K562 (cell line): ENCODE results near the gene ARHGEF6. TPM values are rescaled to one million over a fixed set of nuclear protein-coding genes. Genes with fewer than 3 reads are reported as not detected.

Source experiments
- ZKSCAN8 ChIP-seq: fragments of 200-800 bp; sonication (Bioruptor generic); IDR thresholded peaks from 2 replicates; pipeline ENCODE4 v1.6.1; 2016; ENCODE audit warnings: missing genetic modification characterization, missing compliant biosample characterization
- ZSCAN32 ChIP-seq: fragments of 450-650 bp; formaldehyde crosslinking; IDR thresholded peaks from 2 replicates; pipeline ENCODE4 v1.4.0; 2020; ENCODE audit warnings: mild to moderate bottlenecking, moderate library complexity
- polyA plus RNA-seq, 8 experiments: library from polyadenylated mRNA; depleted of rRNA in 4 of 8; stranded (reverse) in 5 of 8; unstranded in 3 of 8; fragments of >200 nt; fragmentation: Nextera tagmentation in 2 of 8; fragmentation: Illumina TruSeq in 1 of 8; extraction: Ambion mirVana in 2 of 8; extraction: Trizol in 1 of 8; gene quantifications; 2 replicates each; pipeline versions ENCODE4 v1.2.1 to v1.2.3, GENCODE V29; 2011 to 2014; ENCODE audit warnings: inconsistent platforms in 1 of 8, missing spikeins in 1 of 8
- total RNA-seq, 7 experiments: library from RNA; depleted of rRNA in 6 of 7; stranded (reverse); fragments of >200 nt in 6 of 7; fragmentation: Illumina TruSeq in 2 of 7; extraction: Trizol in 2 of 7; gene quantifications; 2 replicates each; pipeline versions ENCODE4 v1.2.1 to v1.2.3, GENCODE V29; 2011 to 2021; ENCODE audit warnings: low replicate concordance in 1 of 7
- TF ChIP-seq, protein P1 (sequence below): fragments of 200-800 bp; sonication (Bioruptor generic); IDR thresholded peaks from 2 replicates; pipeline ENCODE4 v1.6.1; 2016; ENCODE audit warnings: missing genetic modification characterization, missing compliant biosample characterization
- TF ChIP-seq, protein P2 (sequence below): IDR thresholded peaks from 3 replicates; pipeline ENCODE4 v1.6.1; 2011; ENCODE audit warnings: borderline replicate concordance, mild to moderate bottlenecking; ENCODE audit not compliant: insufficient read length, insufficient read depth

ARHGEF6 gene
- total and polyA plus RNA-seq, 9 of the 15 experiments (the other 6 are each of a cell fraction or from before 2014, with no cell fraction given): 2.9 to 22.1 (median 13.3) TPM

DNA sequence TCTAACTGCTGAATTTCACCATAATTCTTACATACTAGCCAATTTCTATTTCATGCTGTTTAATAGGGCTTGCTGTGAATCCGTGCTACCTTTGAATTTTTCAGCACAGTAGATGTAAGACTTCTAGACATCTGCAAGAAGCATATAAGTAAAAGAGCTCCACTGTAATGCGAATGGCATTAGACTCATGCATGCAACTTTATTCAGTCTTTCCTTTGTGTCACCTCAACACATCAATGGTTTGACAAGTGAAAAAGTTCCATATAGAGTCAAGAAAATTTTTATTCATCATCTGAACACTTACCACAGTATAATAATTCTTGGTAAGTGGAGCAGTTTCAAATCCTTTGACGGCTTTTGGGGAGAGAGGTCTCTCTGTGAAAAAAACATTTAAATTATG lies 48.9 kb downstream of the ARHGEF6 start (continued):
- TF ChIP-seq, protein P1, sequence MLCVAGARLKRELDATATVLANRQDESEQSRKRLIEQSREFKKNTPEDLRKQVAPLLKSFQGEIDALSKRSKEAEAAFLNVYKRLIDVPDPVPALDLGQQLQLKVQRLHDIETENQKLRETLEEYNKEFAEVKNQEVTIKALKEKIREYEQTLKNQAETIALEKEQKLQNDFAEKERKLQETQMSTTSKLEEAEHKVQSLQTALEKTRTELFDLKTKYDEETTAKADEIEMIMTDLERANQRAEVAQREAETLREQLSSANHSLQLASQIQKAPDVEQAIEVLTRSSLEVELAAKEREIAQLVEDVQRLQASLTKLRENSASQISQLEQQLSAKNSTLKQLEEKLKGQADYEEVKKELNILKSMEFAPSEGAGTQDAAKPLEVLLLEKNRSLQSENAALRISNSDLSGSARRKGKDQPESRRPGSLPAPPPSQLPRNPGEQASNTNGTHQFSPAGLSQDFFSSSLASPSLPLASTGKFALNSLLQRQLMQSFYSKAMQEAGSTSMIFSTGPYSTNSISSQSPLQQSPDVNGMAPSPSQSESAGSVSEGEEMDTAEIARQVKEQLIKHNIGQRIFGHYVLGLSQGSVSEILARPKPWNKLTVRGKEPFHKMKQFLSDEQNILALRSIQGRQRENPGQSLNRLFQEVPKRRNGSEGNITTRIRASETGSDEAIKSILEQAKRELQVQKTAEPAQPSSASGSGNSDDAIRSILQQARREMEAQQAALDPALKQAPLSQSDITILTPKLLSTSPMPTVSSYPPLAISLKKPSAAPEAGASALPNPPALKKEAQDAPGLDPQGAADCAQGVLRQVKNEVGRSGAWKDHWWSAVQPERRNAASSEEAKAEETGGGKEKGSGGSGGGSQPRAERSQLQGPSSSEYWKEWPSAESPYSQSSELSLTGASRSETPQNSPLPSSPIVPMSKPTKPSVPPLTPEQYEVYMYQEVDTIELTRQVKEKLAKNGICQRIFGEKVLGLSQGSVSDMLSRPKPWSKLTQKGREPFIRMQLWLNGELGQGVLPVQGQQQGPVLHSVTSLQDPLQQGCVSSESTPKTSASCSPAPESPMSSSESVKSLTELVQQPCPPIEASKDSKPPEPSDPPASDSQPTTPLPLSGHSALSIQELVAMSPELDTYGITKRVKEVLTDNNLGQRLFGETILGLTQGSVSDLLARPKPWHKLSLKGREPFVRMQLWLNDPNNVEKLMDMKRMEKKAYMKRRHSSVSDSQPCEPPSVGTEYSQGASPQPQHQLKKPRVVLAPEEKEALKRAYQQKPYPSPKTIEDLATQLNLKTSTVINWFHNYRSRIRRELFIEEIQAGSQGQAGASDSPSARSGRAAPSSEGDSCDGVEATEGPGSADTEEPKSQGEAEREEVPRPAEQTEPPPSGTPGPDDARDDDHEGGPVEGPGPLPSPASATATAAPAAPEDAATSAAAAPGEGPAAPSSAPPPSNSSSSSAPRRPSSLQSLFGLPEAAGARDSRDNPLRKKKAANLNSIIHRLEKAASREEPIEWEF: no peak
- no peak for TF ChIP-seq ZKSCAN8 (CRISPR knock-in tag)
- TF ChIP-seq ZSCAN32: no peak
- TF ChIP-seq, protein P2, sequence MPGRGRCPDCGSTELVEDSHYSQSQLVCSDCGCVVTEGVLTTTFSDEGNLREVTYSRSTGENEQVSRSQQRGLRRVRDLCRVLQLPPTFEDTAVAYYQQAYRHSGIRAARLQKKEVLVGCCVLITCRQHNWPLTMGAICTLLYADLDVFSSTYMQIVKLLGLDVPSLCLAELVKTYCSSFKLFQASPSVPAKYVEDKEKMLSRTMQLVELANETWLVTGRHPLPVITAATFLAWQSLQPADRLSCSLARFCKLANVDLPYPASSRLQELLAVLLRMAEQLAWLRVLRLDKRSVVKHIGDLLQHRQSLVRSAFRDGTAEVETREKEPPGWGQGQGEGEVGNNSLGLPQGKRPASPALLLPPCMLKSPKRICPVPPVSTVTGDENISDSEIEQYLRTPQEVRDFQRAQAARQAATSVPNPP: no peak
